Measurements from ENCODE around the gene ADCY3. TPM values are rescaled to one million over a fixed set of nuclear protein-coding genes. Genes with fewer than 3 reads are reported as not detected.

The ADCY3 gene
- total RNA-seq, 1 donor from 2014 or later, result 46.2 TPM

- peaks cover 6% of the 10 kb centered on the region for H3K9me3 Mint-ChIP-seq
- no peaks in the 10 kb centered on the region for H3K4me1 Mint-ChIP-seq (ENCODE audit: unreplicated experiment)
- no peak for DNase-seq (ENCODE audit: extremely low spot score, unreplicated experiment)
- no peak overlapping the region for H3K4me3 Mint-ChIP-seq
- no peak overlapping the region for H3K27ac Mint-ChIP-seq
- no peak for TF ChIP-seq CTCF (conservative IDR thresholded peaks at IDR 0.05)
- peaks cover 12% of the 10 kb centered on the region for H3K36me3 Mint-ChIP-seq
- no peaks in the 10 kb centered on the region for H3K27me3 Mint-ChIP-seq
Measured at GRCh38 chr2:24886126-24886501, 33.9 kb downstream of the ADCY3 start.

- peaks cover 12% of the 10 kb centered on the region for H3K36me3 Mint-ChIP-seq
- H3K4me3 Mint-ChIP-seq, result no peak overlapping the region
- no peaks in the 10 kb centered on the region for H3K4me1 Mint-ChIP-seq (ENCODE audit: unreplicated experiment)
- peaks cover 6% of the 10 kb centered on the region for H3K9me3 Mint-ChIP-seq
- no peaks in the 10 kb centered on the region for H3K27me3 Mint-ChIP-seq
- no peak for TF ChIP-seq CTCF (conservative IDR thresholded peaks at IDR 0.05)
- DNase-seq (ENCODE audit: extremely low spot score, unreplicated experiment), result no peak
- H3K27ac Mint-ChIP-seq, result no peak overlapping the region
Measured at GRCh38 chr2:24885221-24886125, 34.6 kb downstream of the ADCY3 start.

GRCh38 chr2:24883946-24884345 lies 36.1 kb downstream of the ADCY3 start:
- no peak for DNase-seq (ENCODE audit: extremely low spot score, unreplicated experiment)
- H3K9me3 Mint-ChIP-seq, result peaks cover 6% of the 10 kb centered on the region
- H3K36me3 Mint-ChIP-seq, result peaks cover 12% of the 10 kb centered on the region
- H3K4me1 Mint-ChIP-seq (ENCODE audit: unreplicated experiment), result no peaks in the 10 kb centered on the region
- no peak for TF ChIP-seq CTCF (conservative IDR thresholded peaks at IDR 0.05)
- H3K4me3 Mint-ChIP-seq, result no peak overlapping the region
- H3K27ac Mint-ChIP-seq, result no peak overlapping the region
- no peaks in the 10 kb centered on the region for H3K27me3 Mint-ChIP-seq

- Mint-ChIP-seq H3K4me3 (no peak overlapping the region), H3K27me3 (no peaks in the 10 kb centered on the region), H3K36me3 (peaks cover 12% of the 10 kb centered on the region), H3K4me1 (ENCODE audit: unreplicated experiment) (no peaks in the 10 kb centered on the region), H3K9me3 (peaks cover 6% of the 10 kb centered on the region), H3K27ac (no peak overlapping the region)
- TF ChIP-seq CTCF (conservative IDR thresholded peaks at IDR 0.05), result no peak
- no peak for DNase-seq (ENCODE audit: extremely low spot score, unreplicated experiment)
Measured at GRCh38 chr2:24881623-24882022, 38.4 kb downstream of the ADCY3 start.

- H3K4me3 Mint-ChIP-seq, result no peak overlapping the region
- H3K27me3 Mint-ChIP-seq, result no peaks in the 10 kb centered on the region
- no peak for TF ChIP-seq CTCF (conservative IDR thresholded peaks at IDR 0.05)
- no peak overlapping the region for H3K27ac Mint-ChIP-seq
- peaks cover 8% of the 10 kb centered on the region for H3K36me3 Mint-ChIP-seq
- H3K9me3 Mint-ChIP-seq, result peaks cover 6% of the 10 kb centered on the region
- no peak for DNase-seq (ENCODE audit: extremely low spot score, unreplicated experiment)
- no peaks in the 10 kb centered on the region for H3K4me1 Mint-ChIP-seq (ENCODE audit: unreplicated experiment)
Measured at GRCh38 chr2:24881158-24881557, 38.9 kb downstream of the ADCY3 start.

Data from type B pancreatic cell (in vitro differentiated cells).